OCI-LY3 (cell line): ENCODE data around the gene LRP2.

Source experiments
- CTCF ChIP-seq: fragments of 200-600, 300-600 bp; sonication (generic); IDR thresholded peaks from 2 replicates; pipeline ENCODE4 v1.5.1; 2014; ENCODE audit warnings: antibody characterized with exemption, low read length, low read depth
- EZH2phosphoT487 ChIP-seq: fragments of 200-600 bp; shearing (Covaris generic); IDR thresholded peaks from 2 replicates; pipeline ENCODE4 v1.6.1; 2018; ENCODE audit warnings: antibody characterized with exemption, mixed run types, low read depth

DNA sequence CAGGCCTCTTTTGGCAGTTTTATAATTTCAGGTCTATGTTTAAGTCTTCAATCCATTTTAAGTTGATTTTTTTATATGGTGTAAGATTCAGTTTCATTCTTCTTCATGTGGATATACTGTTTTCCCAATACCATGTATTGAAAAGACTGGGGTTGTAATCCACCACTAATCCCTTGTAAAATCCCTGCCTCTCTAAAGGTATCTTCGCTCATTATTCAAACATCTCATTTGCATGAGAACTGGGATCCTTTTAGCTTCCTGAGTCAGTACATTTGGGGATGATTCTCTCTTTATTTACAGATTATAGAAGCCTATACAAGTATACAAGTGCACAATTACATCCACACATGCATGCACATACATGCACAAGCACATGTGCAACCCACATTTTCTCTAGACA is 267.7 kb downstream of the LRP2 start:
- TF ChIP-seq CTCF (no peak), EZH2phosphoT487 (no peak)
